Measurements from ENCODE around the gene PRAMEF12.
"Not testable (repeated sequence)": the region's sequence is repeated elsewhere in the genome, so short reads cannot be mapped to it uniquely, and the experiment has no call there.

Gene PRAMEF12

DNA sequence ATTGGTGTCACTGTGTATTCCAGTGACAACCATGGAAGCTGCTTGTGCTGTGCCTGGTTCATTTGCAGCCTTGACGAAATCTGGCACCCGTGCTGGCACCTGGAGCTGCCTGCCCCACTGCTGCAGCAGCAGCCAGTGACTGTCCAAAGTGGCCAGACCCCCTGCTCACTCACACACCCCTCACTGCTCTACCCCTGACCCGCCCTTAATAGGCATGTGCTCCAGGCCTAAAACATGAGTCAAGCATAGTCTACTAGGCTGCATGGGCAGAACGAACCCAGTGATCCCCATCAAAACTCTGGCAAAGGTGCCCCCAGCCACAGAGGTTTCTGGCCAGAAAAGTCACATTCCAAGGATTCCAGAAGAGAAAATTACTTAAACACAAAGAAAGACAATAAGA is 25.4 kb downstream of the PRAMEF12 start:
- TF ChIP-seq ZNF274 (IDR thresholded peaks at IDR 0.05; ENCODE audit: low read depth, low read length), result no peak

DNA sequence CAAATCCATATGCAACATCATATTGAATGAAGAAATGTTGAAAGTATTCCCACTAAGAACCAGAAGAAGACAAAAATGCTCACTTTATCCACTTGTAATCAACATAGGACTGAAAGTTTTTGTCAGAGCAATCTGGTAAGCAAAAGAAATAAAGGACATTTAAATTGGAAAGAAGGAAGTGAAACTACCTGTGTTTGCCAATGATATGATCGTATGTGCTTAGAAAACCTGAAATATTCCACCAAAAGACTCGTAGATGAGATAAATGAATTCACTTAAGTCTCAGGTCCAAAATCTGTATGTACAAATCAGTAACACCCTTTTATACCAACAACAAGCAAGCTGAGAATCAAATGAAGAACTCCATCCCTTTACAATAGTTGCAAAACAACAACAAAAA is 26.2 kb downstream of the PRAMEF12 start:
- H3K4me3 ChIP-seq (ENCODE audit: low read length), result no peak overlapping the region

More for the DNA sequence above, 25.4 kb downstream of the PRAMEF12 start:
- H3K4me3 ChIP-seq (ENCODE audit: low read length), result no peak overlapping the region

DNA sequence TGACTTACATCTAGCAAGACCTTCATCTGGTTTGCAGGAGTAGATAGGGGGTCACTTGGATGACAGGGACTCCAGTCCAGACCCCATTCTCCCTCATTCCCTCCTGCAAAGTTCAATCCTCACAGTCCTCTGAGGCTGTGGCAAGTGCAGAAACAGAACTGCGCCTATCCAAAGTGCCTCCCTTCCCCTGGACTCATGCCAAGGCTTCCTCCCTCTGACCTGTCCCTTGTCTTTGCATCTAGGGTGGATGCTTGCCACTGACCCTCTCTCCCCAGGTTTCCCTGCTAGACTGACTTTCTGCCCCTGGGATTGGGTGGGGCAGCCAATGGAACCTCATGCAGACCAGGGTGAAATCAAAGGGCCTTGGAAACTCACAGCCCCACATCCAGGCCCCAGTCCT is 36.4 kb downstream of the PRAMEF12 start:
- TF ChIP-seq ZNF274 (IDR thresholded peaks at IDR 0.05; ENCODE audit: low read depth, low read length), result no peak
- no peak overlapping the region for H3K4me3 ChIP-seq (ENCODE audit: low read length)

More for the DNA sequence above, 26.2 kb downstream of the PRAMEF12 start:
- no peak for TF ChIP-seq ZNF274 (IDR thresholded peaks at IDR 0.05; ENCODE audit: low read depth, low read length)

DNA sequence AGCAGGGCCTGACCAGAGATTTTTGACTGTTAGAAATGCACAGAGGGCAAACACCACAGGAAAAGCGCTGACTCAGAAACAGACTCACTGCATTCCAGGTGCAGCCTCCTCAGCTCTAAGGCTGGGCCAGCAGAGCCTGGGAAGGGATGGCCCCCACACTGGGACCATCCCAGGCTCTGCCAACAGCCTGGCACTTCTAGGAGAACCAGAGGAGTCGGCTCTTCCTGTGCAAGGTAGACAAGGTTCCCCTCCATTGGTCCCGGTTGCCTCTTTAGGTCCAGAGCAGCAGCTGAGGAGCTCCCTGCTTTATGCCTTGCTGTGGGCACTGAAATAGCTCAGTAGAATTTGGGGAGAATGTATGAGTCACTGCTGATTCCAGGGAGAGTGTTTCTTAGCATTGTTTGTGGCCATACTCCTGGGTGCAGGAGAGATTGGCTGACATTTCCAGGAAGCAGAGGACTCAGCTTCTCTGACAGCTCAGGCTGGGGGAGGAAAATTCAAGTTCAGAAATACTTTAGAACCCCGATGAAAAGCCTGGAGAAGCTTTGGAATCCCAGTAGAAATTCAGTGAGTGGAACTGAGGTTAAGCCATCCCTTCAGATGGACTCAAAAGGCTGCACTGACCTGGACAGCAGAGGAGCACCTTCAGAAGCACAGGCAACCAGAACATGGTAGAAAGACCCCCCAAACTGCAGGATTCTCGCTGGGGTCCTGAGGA is 37.3 kb downstream of the PRAMEF12 start:
- TF ChIP-seq ZNF274 (IDR thresholded peaks at IDR 0.05; ENCODE audit: low read depth, low read length), result no peak
- no peak overlapping the region for H3K4me3 ChIP-seq (ENCODE audit: low read length)

DNA sequence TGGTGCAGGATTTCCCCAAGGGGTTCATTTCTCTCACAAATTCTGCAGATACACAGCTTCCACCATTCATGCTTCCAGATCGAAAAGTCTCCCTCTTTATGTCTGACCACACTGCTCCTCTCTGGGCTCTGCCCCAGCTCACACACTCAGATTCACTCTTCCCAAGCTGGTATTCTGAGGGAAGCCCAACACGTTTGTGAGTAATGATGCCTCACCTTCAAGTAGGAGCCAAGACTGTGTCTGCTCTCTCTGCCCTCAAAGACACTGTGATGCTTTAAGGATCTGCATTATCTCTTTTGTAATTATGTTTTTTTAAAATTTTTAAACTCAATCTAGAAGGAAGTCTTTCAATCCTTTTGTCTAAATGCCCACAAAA is 37.9 kb downstream of the PRAMEF12 start:
- no peak overlapping the region for H3K4me3 ChIP-seq (ENCODE audit: low read length)
- TF ChIP-seq ZNF274 (IDR thresholded peaks at IDR 0.05; ENCODE audit: low read depth, low read length), result no peak

DNA sequence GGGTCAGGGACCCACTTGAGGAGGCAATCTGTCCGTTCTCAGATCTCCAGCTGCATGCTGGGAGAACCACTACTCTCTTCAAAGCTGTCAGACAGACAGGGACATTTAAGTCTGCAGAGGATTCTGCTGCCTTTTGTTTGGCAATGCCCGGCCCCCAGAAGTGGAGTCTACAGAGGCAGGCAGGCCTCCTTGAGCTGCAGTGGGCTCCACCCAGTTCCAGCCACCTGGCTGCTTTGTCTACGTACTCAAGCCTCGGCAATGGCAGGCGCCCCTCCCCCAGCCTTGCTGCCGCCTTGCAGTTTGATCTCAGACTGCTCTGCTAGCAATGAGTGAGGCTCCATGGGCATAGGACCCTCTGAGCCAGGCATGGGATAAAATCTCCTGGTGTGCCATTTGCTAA is 45.5 kb downstream of the PRAMEF12 start:
- not testable (repeated sequence) for H3K4me3 ChIP-seq (ENCODE audit: low read length)

Data from GM08714 (cell line).